GM12878 (cell line): ENCODE data around the gene TMEM109. TPM values are rescaled to one million over a fixed set of nuclear protein-coding genes. Genes with fewer than 3 reads are reported as not detected.

Source experiments
- ATAC-seq: fragments of 200-7000 bp; cut with Tn5 transposase; 3 replicates; pipeline ENCODE4 v1.9.1; 2020; ENCODE audit warnings: mild to moderate bottlenecking, moderate library complexity
- BruUV-seq: library from RNA; stranded (reverse); fragments of 400-500 nt; replicated peaks from 2 replicates; lab custom pipeline; 2021; lab: Mats Ljungman, UMichigan
- CTCF ChIA-PET: fragments of 300-600 bp; sonication (Branson Sonifier 250); formaldehyde crosslinking; extraction: SDS; loops from one replicate; lab custom pipeline; 2021; ENCODE audit warnings: inconsistent platforms; lab: Yijun Ruan, JAX
- POLR2A ChIA-PET: fragments of 350-600 bp; formaldehyde crosslinking; extraction: SDS; loops from one replicate; lab custom pipeline; 2021; ENCODE audit warnings: inconsistent platforms; lab: Charles Lee
- RAD21 ChIA-PET: fragments of 300-600 bp; sonication (Branson Sonifier 250); formaldehyde crosslinking; loops from one replicate; lab custom pipeline; 2023; ENCODE audit warnings: antibody characterized with exemption; ENCODE audit not compliant: unreplicated experiment; lab: Charles Lee
- SMC1A ChIA-PET: fragments of 300-600 bp; sonication (Branson Sonifier 250); formaldehyde crosslinking; loops from one replicate; lab custom pipeline; 2023; ENCODE audit not compliant: unreplicated experiment, uncharacterized antibody; lab: Charles Lee
- DNase-seq: peaks from one replicate; pipeline ENCODE4 v3.0.0-alpha.2; 2011; ENCODE audit warnings: low read depth, low spot score
- FAIRE-seq: peaks from 3 replicates; lab custom pipeline; 2011; peaks lifted over from hg19 to GRCh38; lab: Jason Lieb, UNC
- H2AFZ ChIP-seq: 2 replicates; pipeline ENCODE4 v1.6.0; 2011; ENCODE audit warnings: low read depth, low read length, control low read depth; ENCODE audit not compliant: control insufficient read depth
- H3K27ac ChIP-seq: 2 replicates; pipeline ENCODE4 v1.5.1; 2011; ENCODE audit warnings: control low read depth; ENCODE audit not compliant: control insufficient read depth, insufficient read depth
- H3K27me3 ChIP-seq, 2 experiments: replicated peaks in 1 of 2; 2 replicates each; pipeline versions ENCODE4 v1.6.0 to v1.6.1; 2011; ENCODE audit warnings: low read length in 1 of 2; ENCODE audit not compliant: control insufficient read depth in 2 of 2, insufficient read depth in 2 of 2
- H3K36me3 ChIP-seq, 2 experiments: 2 replicates each; pipeline ENCODE4 v1.5.1; 2011; ENCODE audit warnings: low read length in 1 of 2; ENCODE audit not compliant: control insufficient read depth in 2 of 2, insufficient read depth in 2 of 2
- H3K4me1 ChIP-seq: 2 replicates; pipeline ENCODE4 v1.6.1; 2011; ENCODE audit warnings: mild to moderate bottlenecking, low read length, moderate library complexity, mixed read lengths; ENCODE audit not compliant: control insufficient read depth, insufficient read depth
- H3K4me2 ChIP-seq: 2 replicates; pipeline ENCODE4 v1.6.0; 2011; ENCODE audit warnings: control low read depth; ENCODE audit not compliant: control insufficient read depth, insufficient read depth
- H3K4me3 ChIP-seq: fragments of 200-600 bp; sonication (generic); 2 replicates; pipeline ENCODE4 v1.5.1; 2016
- H3K79me2 ChIP-seq: 2 replicates; pipeline ENCODE4 v1.6.0; 2011; ENCODE audit warnings: low read length; ENCODE audit not compliant: control insufficient read depth, insufficient read depth
- H3K9ac ChIP-seq: 2 replicates; pipeline ENCODE4 v1.8.0; 2011; ENCODE audit warnings: low read length, control low read depth, mixed read lengths; ENCODE audit not compliant: control insufficient read depth, insufficient read depth
- H3K9me3 ChIP-seq: replicated peaks from 3 replicates; pipeline ENCODE4 v1.5.1; 2011; ENCODE audit warnings: mild to moderate bottlenecking, low read length; ENCODE audit not compliant: control insufficient read depth, insufficient read depth
- H4K20me1 ChIP-seq: 2 replicates; pipeline ENCODE4 v1.6.0; 2011; ENCODE audit not compliant: control insufficient read depth, insufficient read depth
- CHD2 ChIP-seq: IDR thresholded peaks from 2 replicates; pipeline ENCODE4 v1.6.1; 2011; ENCODE audit warnings: low read depth, low read length, improper control_type of control experiment, borderline replicate concordance
- CREB1 ChIP-seq: IDR thresholded peaks from 2 replicates; pipeline ENCODE4 v1.6.1; 2012; ENCODE audit warnings: low read depth, mild to moderate bottlenecking, inconsistent platforms
- FOXK2 ChIP-seq: fragments of 450-650 bp; IDR thresholded peaks from 2 replicates; pipeline ENCODE4 v1.6.1; 2017; ENCODE audit warnings: mild to moderate bottlenecking, moderate library complexity
- HCFC1 ChIP-seq: fragments of 150-350 bp; IDR thresholded peaks from 2 replicates; pipeline ENCODE4 v1.6.1; 2014; ENCODE audit warnings: low read length
- LARP7 ChIP-seq: fragments of 450-650 bp; IDR thresholded peaks from 2 replicates; pipeline ENCODE4 v1.6.1; 2017; ENCODE audit warnings: mild to moderate bottlenecking
- MYB ChIP-seq: fragments of 150-350 bp; IDR thresholded peaks from 2 replicates; pipeline ENCODE4 v1.6.1; 2014; ENCODE audit warnings: mild to moderate bottlenecking, low read depth, low read length, borderline replicate concordance
- NR2F1 ChIP-seq: fragments of 450-650 bp; conservative IDR thresholded peaks from 2 replicates; pipeline ENCODE4 v1.6.1; 2017; ENCODE audit warnings: mild to moderate bottlenecking
- PAX5 ChIP-seq: IDR thresholded peaks from 2 replicates; pipeline ENCODE4 v1.6.1; 2011; ENCODE audit warnings: low read depth, low read length, borderline replicate concordance
- SMC3 ChIP-seq: IDR thresholded peaks from 2 replicates; pipeline ENCODE4 v1.6.1; 2011; ENCODE audit warnings: low read length, improper control_type of control experiment, borderline replicate concordance
- ZNF384 ChIP-seq: IDR thresholded peaks from 2 replicates; pipeline ENCODE4 v1.6.1; 2012; ENCODE audit warnings: low read depth, mild to moderate bottlenecking, low read length, improper control_type of control experiment, borderline replicate concordance
- WGBS: methylation state at CpG from one replicate; pipeline ENCODE4 v1.1.6; 2016; ENCODE audit warnings: low lambda C conversion rate; ENCODE audit not compliant: insufficient replicate concordance, insufficient coverage; ENCODE audit errors: missing lambda C conversion rate; 5-methylcytosine and 5-hydroxymethylcytosine counted together
- in situ Hi-C: fragments of 300-500 bp; cut with MboI; formaldehyde crosslinking; loops from 9 replicates; pipeline ENCODE4 v1.14.3; 2018; ENCODE audit warnings: mixed read lengths
- intact Hi-C: fragments of 100-400 bp; cut with micrococcal nuclease; formaldehyde crosslinking; loops from one replicate; pipeline ENCODE4 v1.14.2; 2022; ENCODE audit not compliant: unreplicated experiment
- polyA plus RNA-seq, 11 experiments: library from polyadenylated mRNA; depleted of rRNA in 4 of 11; unstranded in 6 of 11; stranded (reverse) in 5 of 11; fragments of >200 nt; fragmentation: Nextera tagmentation in 4 of 11; fragmentation: Illumina TruSeq in 1 of 11; extraction: Ambion mirVana in 4 of 11; extraction: Trizol in 1 of 11; gene quantifications; 1 replicate in 1 of 11; 2 replicates in 10 of 11; pipeline versions ENCODE4 v1.2.1 to v1.2.3, GENCODE V29; 2011 to 2016; ENCODE audit warnings: inconsistent platforms in 2 of 11, missing spikeins in 2 of 11, low read depth in 1 of 11
- total RNA-seq, 4 experiments: library from RNA; depleted of rRNA in 3 of 4; stranded (reverse); fragments of >200 nt in 3 of 4; fragmentation: Illumina TruSeq in 1 of 4; extraction: Trizol in 1 of 4; gene quantifications; 2 replicates each; pipeline versions ENCODE4 v1.2.1 to v1.2.3, GENCODE V29; 2013 to 2021
- TF ChIP-seq, protein P1 (sequence below): fragments of 450-650 bp; formaldehyde crosslinking; IDR thresholded peaks from 2 replicates; pipeline ENCODE4 v1.4.0; 2022; ENCODE audit warnings: mild to moderate bottlenecking, moderate library complexity
- TF ChIP-seq, protein P2 (sequence below): fragments of 450-650 bp; IDR thresholded peaks from 2 replicates; pipeline ENCODE4 v1.6.1; 2017; ENCODE audit warnings: antibody characterized with exemption, mild to moderate bottlenecking, moderate library complexity

Gene TMEM109
- total and polyA plus RNA-seq, 10 of the 15 experiments (the other 5 are each of a cell fraction or from before 2014, with no cell fraction given): 21.9 to 199 (median 85.2) TPM

DNA sequence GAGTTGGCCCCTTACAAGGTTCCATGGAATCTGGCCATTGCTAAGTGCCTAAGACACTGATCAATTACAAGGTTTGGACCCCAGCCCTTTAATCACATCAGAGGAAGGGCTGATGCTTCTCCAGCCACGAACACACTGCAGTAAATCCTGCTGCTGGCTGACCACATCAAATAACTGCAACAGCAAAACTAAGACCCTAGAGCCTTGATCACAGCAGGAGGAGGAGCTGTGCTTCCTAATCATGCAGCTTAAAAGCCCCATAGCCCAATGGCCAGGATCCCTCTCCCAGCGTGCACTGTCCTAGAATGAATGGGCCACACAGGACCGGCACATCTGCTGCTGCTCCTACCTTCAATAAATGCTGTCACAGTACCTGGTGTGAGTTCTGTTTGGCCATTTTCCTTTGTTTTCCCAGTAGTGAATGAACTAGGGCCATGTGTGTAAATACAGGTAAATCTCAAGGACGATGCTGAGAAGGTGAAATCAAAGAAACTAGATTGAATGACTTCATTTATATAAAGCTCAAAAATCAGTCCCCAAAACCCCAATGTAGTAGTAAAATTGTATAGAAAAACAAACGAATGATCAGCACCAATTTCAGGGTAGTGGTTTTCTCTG, 33.9 kb upstream of the TMEM109 start:
- H3K9me3 ChIP-seq: no peaks in the 10 kb centered on the region

DNA sequence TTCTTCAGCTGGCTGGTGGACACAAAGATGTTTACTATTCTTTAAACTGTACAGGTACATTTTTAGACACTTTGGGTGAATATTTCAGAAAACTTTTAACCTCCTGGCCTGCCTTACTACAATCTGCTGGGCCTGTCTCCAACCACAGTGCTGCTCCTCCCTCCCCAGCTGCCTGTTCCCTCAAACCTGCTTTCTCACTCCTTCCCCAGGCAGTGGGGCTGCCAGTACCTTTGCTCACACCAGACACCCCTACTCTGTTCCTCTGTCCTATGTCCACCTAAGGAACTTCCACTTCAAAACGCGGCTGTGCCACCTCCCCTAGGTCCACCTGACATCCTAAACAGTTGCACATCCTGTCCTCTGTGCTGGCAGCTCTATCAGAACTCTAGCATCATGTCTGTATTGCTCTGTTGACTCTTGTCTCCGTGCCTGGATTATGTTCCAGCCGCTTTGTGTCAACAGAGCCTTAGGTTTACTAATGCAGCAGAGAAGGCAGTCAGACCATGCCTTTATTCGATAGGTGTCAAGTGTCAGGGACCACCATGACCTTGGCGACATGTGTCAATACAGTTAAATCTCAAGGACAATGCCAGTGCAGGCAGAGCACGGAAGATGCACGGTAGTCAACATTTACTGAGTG, 33.2 kb upstream of the TMEM109 start:
- BruUV-seq: no TSS peak
- H3K27ac ChIP-seq: no peak overlapping the region
- intact Hi-C loops (no loop called here), in situ Hi-C loops (no loop called here)
- H3K79me2 ChIP-seq: no peaks in the 10 kb centered on the region
- no peak overlapping the region for H3K4me2 ChIP-seq
- H3K9ac ChIP-seq: no peak overlapping the region
- H3K9me3 ChIP-seq: no peaks in the 10 kb centered on the region
- H3K4me1 ChIP-seq: no peaks in the 10 kb centered on the region
- SMC1A ChIA-PET: no interaction called here
- RAD21 ChIA-PET: no interaction called here
- no peak overlapping the region for H2AFZ ChIP-seq
- WGBS: 90% methylated on average over 8 of the region's 8 CpGs
- peaks cover 0 to 5% of the 10 kb centered on the region in 2 experiments; a peak in 3 of 4 replicates for H3K36me3 ChIP-seq
- FAIRE-seq (no peak), ATAC-seq (no peak), DNase-seq (no peak)
- no peaks in the 10 kb centered on the region; the same call in 1 of the 2 replicates for H4K20me1 ChIP-seq
- CTCF ChIA-PET: no interaction called here
- POLR2A ChIA-PET: no interaction called here
- H3K4me3 ChIP-seq: no peak overlapping the region
- no peaks in the 10 kb centered on the region for H3K27me3 ChIP-seq
- TF ChIP-seq SMC3: no peak
- TF ChIP-seq, protein P1, sequence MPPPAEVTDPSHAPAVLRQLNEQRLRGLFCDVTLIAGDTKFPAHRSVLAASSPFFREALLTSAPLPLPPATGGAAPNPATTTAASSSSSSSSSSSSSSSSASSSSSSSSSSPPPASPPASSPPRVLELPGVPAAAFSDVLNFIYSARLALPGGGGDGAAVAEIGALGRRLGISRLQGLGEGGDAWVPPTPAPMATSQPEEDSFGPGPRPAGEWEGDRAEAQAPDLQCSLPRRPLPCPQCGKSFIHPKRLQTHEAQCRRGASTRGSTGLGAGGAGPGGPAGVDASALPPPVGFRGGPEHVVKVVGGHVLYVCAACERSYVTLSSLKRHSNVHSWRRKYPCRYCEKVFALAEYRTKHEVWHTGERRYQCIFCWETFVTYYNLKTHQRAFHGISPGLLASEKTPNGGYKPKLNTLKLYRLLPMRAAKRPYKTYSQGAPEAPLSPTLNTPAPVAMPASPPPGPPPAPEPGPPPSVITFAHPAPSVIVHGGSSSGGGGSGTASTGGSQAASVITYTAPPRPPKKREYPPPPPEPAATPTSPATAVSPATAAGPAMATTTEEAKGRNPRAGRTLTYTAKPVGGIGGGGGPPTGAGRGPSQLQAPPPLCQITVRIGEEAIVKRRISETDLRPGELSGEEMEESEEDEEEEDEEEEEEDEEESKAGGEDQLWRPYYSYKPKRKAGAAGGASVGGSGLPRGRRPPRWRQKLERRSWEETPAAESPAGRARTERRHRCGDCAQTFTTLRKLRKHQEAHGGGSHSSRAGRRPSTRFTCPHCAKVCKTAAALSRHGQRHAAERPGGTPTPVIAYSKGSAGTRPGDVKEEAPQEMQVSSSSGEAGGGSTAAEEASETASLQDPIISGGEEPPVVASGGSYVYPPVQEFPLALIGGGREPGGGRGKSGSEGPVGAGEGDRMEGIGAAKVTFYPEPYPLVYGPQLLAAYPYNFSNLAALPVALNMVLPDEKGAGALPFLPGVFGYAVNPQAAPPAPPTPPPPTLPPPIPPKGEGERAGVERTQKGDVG (CRISPR knock-in tag): no peak
- TF ChIP-seq PAX5: no peak
- TF ChIP-seq NR2F1: no peak
- TF ChIP-seq CREB1: no peak
- no peak for TF ChIP-seq HCFC1
- TF ChIP-seq LARP7: no peak
- no peak for TF ChIP-seq FOXK2
- TF ChIP-seq, protein P2, sequence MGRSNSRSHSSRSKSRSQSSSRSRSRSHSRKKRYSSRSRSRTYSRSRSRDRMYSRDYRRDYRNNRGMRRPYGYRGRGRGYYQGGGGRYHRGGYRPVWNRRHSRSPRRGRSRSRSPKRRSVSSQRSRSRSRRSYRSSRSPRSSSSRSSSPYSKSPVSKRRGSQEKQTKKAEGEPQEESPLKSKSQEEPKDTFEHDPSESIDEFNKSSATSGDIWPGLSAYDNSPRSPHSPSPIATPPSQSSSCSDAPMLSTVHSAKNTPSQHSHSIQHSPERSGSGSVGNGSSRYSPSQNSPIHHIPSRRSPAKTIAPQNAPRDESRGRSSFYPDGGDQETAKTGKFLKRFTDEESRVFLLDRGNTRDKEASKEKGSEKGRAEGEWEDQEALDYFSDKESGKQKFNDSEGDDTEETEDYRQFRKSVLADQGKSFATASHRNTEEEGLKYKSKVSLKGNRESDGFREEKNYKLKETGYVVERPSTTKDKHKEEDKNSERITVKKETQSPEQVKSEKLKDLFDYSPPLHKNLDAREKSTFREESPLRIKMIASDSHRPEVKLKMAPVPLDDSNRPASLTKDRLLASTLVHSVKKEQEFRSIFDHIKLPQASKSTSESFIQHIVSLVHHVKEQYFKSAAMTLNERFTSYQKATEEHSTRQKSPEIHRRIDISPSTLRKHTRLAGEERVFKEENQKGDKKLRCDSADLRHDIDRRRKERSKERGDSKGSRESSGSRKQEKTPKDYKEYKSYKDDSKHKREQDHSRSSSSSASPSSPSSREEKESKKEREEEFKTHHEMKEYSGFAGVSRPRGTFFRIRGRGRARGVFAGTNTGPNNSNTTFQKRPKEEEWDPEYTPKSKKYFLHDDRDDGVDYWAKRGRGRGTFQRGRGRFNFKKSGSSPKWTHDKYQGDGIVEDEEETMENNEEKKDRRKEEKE: no peak
- TF ChIP-seq ZNF384: no peak

More for the DNA sequence above, 33.9 kb upstream of the TMEM109 start:
- POLR2A ChIA-PET: no interaction called here
- in situ Hi-C loops: no loop called here
- Histone ChIP-seq H3K27ac (no peak overlapping the region), H4K20me1 (no peaks in the 10 kb centered on the region; the same call in 1 of the 2 replicates), H3K9ac (no peak overlapping the region), H3K36me3 (peaks cover 0 to 5% of the 10 kb centered on the region in 2 experiments; a peak in 3 of 4 replicates), H3K79me2 (no peaks in the 10 kb centered on the region), H3K27me3 (no peaks in the 10 kb centered on the region), H2AFZ (no peak overlapping the region), H3K4me3 (no peak overlapping the region), H3K4me2 (no peak overlapping the region), H3K4me1 (no peaks in the 10 kb centered on the region)
- ATAC-seq (no peak), DNase-seq (no peak), FAIRE-seq (no peak)
- intact Hi-C loops: no loop called here
- TF ChIP-seq CHD2: no peak
- no peak for TF ChIP-seq MYB
- RAD21 ChIA-PET: no interaction called here
- SMC1A ChIA-PET: no interaction called here
- CTCF ChIA-PET: no interaction called here
- WGBS: 81% methylated on average over 5 of the region's 5 CpGs
- BruUV-seq: no TSS peak
